ENCODE results near the gene PTPRT. TPM values are rescaled to one million over a fixed set of nuclear protein-coding genes. Genes with fewer than 3 reads are reported as not detected.

The PTPRT gene
- total RNA-seq, 1 donor from 2014 or later = not detected

GRCh38 chr20:42155586-42155985 lies 1034.1 kb downstream of the PTPRT start:
- no peak for DNase-seq (ENCODE audit: low read depth, low spot score)

GRCh38 chr20:42152575-42152974 lies 1037.1 kb downstream of the PTPRT start:
- no peak for DNase-seq (ENCODE audit: low read depth, low spot score)

GRCh38 chr20:42150230-42150629 lies 1039.5 kb downstream of the PTPRT start:
- no peak for DNase-seq (ENCODE audit: low read depth, low spot score)

GRCh38 chr20:42138729-42139128 lies 1051.0 kb downstream of the PTPRT start:
- no peak for DNase-seq (ENCODE audit: low read depth, low spot score)

- DNase-seq (ENCODE audit: low read depth, low spot score) = no peak
These were observed 1055.2 kb downstream of the PTPRT start for GRCh38 chr20:42134265-42135098.

- no peak for DNase-seq (ENCODE audit: low read depth, low spot score)
These were observed 1058.7 kb downstream of the PTPRT start for GRCh38 chr20:42130810-42131596.

- DNase-seq (ENCODE audit: low read depth, low spot score) = no peak
These were observed 1064.3 kb downstream of the PTPRT start for GRCh38 chr20:42125426-42125825.

GRCh38 chr20:42123981-42124473 lies 1065.7 kb downstream of the PTPRT start:
- no peak for DNase-seq (ENCODE audit: low read depth, low spot score)

- no peak for DNase-seq (ENCODE audit: low read depth, low spot score)
These were observed 1071.1 kb downstream of the PTPRT start for GRCh38 chr20:42118409-42119125.

- DNase-seq (ENCODE audit: low read depth, low spot score) = no peak
These were observed 1071.7 kb downstream of the PTPRT start for GRCh38 chr20:42118001-42118400.

- DNase-seq (ENCODE audit: low read depth, low spot score) = no peak
These were observed 1076.5 kb downstream of the PTPRT start for GRCh38 chr20:42113236-42113635.

GRCh38 chr20:42112161-42112560 lies 1077.5 kb downstream of the PTPRT start:
- no peak for DNase-seq (ENCODE audit: low read depth, low spot score)

GRCh38 chr20:42111349-42111748 lies 1078.4 kb downstream of the PTPRT start:
- no peak for DNase-seq (ENCODE audit: low read depth, low spot score)

- DNase-seq (ENCODE audit: low read depth, low spot score) = no peak
These were observed 1079.4 kb downstream of the PTPRT start for GRCh38 chr20:42110301-42110700.

GRCh38 chr20:42102000-42102399 lies 1087.7 kb downstream of the PTPRT start:
- DNase-seq (ENCODE audit: low read depth, low spot score) = no peak

- DNase-seq (ENCODE audit: low read depth, low spot score) = no peak
These were observed 1089.5 kb downstream of the PTPRT start for GRCh38 chr20:42100137-42100704.

- no peak for DNase-seq (ENCODE audit: low read depth, low spot score)
These were observed 1090.6 kb downstream of the PTPRT start for GRCh38 chr20:42099101-42099500.

GRCh38 chr20:42098418-42098817 lies 1091.3 kb downstream of the PTPRT start:
- no peak for DNase-seq (ENCODE audit: low read depth, low spot score)

GRCh38 chr20:42097741-42098140 lies 1092.0 kb downstream of the PTPRT start:
- no peak for DNase-seq (ENCODE audit: low read depth, low spot score)

GRCh38 chr20:42095221-42095620 lies 1094.5 kb downstream of the PTPRT start:
- no peak for DNase-seq (ENCODE audit: low read depth, low spot score)

Measured in pulmonary artery endothelial cell (primary cell).